HCT116 (cell line): ENCODE data around the gene GAD1. TPM values are rescaled to one million over a fixed set of nuclear protein-coding genes. Genes with fewer than 3 reads are reported as not detected.

Experiments used
- ATAC-seq: fragments of 200-7000 bp; cut with Tn5 transposase; 2 replicates; pipeline ENCODE4 v1.9.1; 2020; ENCODE audit warnings: mild to moderate bottlenecking, moderate library complexity
- BruUV-seq: library from RNA; stranded (reverse); fragments of 400-500 nt; replicated peaks from 2 replicates; lab custom pipeline; 2021; lab: Mats Ljungman, UMichigan
- CTCF ChIA-PET: fragments of 300-600 bp; sonication (Branson Sonifier 250); formaldehyde crosslinking; loops from one replicate; lab custom pipeline; 2021; ENCODE audit warnings: antibody characterized with exemption; lab: Charles Lee
- POLR2A ChIA-PET: fragments of 300-600, 350-600 bp; sonication (Branson Sonifier 250); formaldehyde crosslinking; loops from one replicate; lab custom pipeline; 2021; ENCODE audit warnings: antibody characterized with exemption; lab: Charles Lee
- RAD21 ChIA-PET, 2 experiments: fragments of 300-600 bp; sonication (Branson Sonifier 250); formaldehyde crosslinking; loops; one replicate each; lab custom pipeline; 2023; ENCODE audit warnings: low total read pairs in 2 of 2; ENCODE audit not compliant: uncharacterized antibody in 2 of 2, unreplicated experiment in 2 of 2, low non-redundant PET in 1 of 2; lab: Charles Lee
- DNase-seq: peaks from one replicate; pipeline ENCODE4 v3.0.0-alpha.2; 2010; ENCODE audit warnings: low read depth, low spot score
- H2AFZ ChIP-seq: fragments of 200-600 bp; shearing (Covaris generic), sonication (generic); 2 replicates; pipeline ENCODE4 v1.6.1; 2017; ENCODE audit warnings: low read depth, mixed run types, mixed read lengths, antibody characterized with exemption, low read length; ENCODE audit not compliant: poor library complexity, severe bottlenecking
- H3K27ac ChIP-seq: 2 replicates; pipeline ENCODE4 v1.5.1; 2012; ENCODE audit warnings: low read depth, low read length
- H3K27me3 ChIP-seq: fragments of 200-600 bp; sonication (generic); 2 replicates; pipeline ENCODE4 v1.6.1; 2016; ENCODE audit warnings: mixed run types, low read length, mixed read lengths; ENCODE audit not compliant: insufficient read depth
- H3K36me3 ChIP-seq, 2 experiments: fragments of 200-500 bp in 1 of 2; fragments of 200-600 bp in 1 of 2; sonication (Bioruptor generic) in 1 of 2; sonication (generic) in 1 of 2; 2 replicates each; pipeline versions ENCODE4 v1.5.1 to v1.6.1; 2014 to 2016; ENCODE audit warnings: low read length in 2 of 2, inconsistent platforms in 1 of 2, mixed read lengths in 1 of 2, mixed run types in 1 of 2; ENCODE audit not compliant: insufficient read depth in 2 of 2, control insufficient read depth in 1 of 2
- H3K4me1 ChIP-seq, 2 experiments: fragments of 200-600 bp in 1 of 2; sonication (generic) in 1 of 2; 2 replicates each; pipeline versions ENCODE4 v1.5.1 to v1.6.1; 2012 to 2017; ENCODE audit warnings: low read length in 2 of 2, inconsistent platforms in 1 of 2, mild to moderate bottlenecking in 1 of 2, mixed read lengths in 1 of 2, mixed run types in 1 of 2, moderate library complexity in 1 of 2; ENCODE audit not compliant: insufficient read depth in 2 of 2, control insufficient read depth in 1 of 2
- H3K4me2 ChIP-seq: fragments of 200-600 bp; sonication (generic); 2 replicates; pipeline ENCODE4 v1.6.1; 2017; ENCODE audit warnings: mixed run types, low read length, mixed read lengths
- H3K4me3 ChIP-seq, 2 experiments: fragments of 200-600 bp in 1 of 2; sonication (generic) in 1 of 2; replicated peaks in 1 of 2; 2 replicates each; pipeline ENCODE4 v1.5.1; 2011 to 2016; ENCODE audit warnings: low read length in 2 of 2, control low read depth in 1 of 2, low read depth in 1 of 2, mild to moderate bottlenecking in 1 of 2, mixed read lengths in 1 of 2, mixed run types in 1 of 2
- H3K79me2 ChIP-seq: fragments of 200-600 bp; sonication (generic); 2 replicates; pipeline ENCODE4 v1.6.1; 2017; ENCODE audit warnings: mild to moderate bottlenecking, mixed run types, low read length, moderate library complexity, mixed read lengths; ENCODE audit not compliant: insufficient read depth
- H3K9ac ChIP-seq: fragments of 200-600 bp; sonication (generic); 2 replicates; pipeline ENCODE4 v1.6.1; 2016; ENCODE audit warnings: low read length, mixed read lengths
- H3K9me2 ChIP-seq: fragments of 200-600 bp; sonication (generic), shearing (Covaris generic); 2 replicates; pipeline ENCODE4 v1.6.1; 2017; ENCODE audit warnings: mixed run types, mild to moderate bottlenecking, moderate library complexity; ENCODE audit not compliant: insufficient read depth
- H3K9me3 ChIP-seq, 2 experiments: fragments of 200-500 bp in 1 of 2; fragments of 200-600 bp in 1 of 2; sonication (Bioruptor generic) in 1 of 2; sonication (generic) in 1 of 2; 2 replicates each; pipeline ENCODE4 v1.6.1; 2014 to 2017; ENCODE audit warnings: low read length in 2 of 2, mixed read lengths in 2 of 2, inconsistent platforms in 1 of 2, low read depth in 1 of 2, mild to moderate bottlenecking in 1 of 2, mixed run types in 1 of 2, moderate library complexity in 1 of 2; ENCODE audit not compliant: control insufficient read depth in 1 of 2, insufficient read depth in 1 of 2
- H4K20me1 ChIP-seq: fragments of 200-600 bp; sonication (generic), shearing (Covaris generic); 2 replicates; pipeline ENCODE4 v1.6.1; 2017; ENCODE audit warnings: mixed run types, mild to moderate bottlenecking, moderate library complexity; ENCODE audit not compliant: insufficient read depth
- RAD21 ChIP-seq: IDR thresholded peaks from 2 replicates; pipeline ENCODE4 v1.6.1; 2012; ENCODE audit warnings: low read depth, mild to moderate bottlenecking
- intact Hi-C: fragments of 100-400 bp; cut with micrococcal nuclease; formaldehyde crosslinking; loops from 2 replicates; pipeline ENCODE4 v1.10.0; 2022
- total RNA-seq: library from RNA; stranded (reverse); gene quantifications from one replicate; pipeline ENCODE4 v1.2.1, GENCODE V29; 2021; ENCODE audit not compliant: unreplicated experiment
- TF ChIP-seq, protein P1 (sequence below): IDR thresholded peaks from 2 replicates; pipeline ENCODE4 v1.6.1; 2012; ENCODE audit warnings: low read depth

GAD1 gene
- total RNA-seq, 1 experiment from 2014 or later = 11.0 TPM

DNA sequence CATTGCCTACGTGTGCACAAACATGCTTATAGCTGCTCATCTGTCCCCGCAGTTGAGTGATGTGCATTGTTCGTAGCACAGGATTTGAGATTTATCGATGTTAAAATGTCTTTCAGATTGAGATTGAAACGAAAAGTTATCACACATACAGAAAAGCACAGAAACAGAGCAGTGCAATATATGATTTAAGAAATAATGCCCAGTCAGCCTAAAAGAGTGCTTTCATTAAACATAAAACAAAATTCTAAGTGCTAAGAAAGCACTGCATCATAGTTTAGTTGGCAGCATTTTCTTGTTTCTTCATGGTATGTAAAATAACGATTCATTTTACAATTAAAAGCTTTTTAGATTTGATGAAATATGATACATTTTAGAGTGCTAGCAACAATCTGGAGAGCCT, 80.4 kb downstream of the GAD1 start:
- no peaks in the 10 kb centered on the region for H3K9me3 ChIP-seq
- intact Hi-C loops = no loop called here
- TF ChIP-seq, protein P1, sequence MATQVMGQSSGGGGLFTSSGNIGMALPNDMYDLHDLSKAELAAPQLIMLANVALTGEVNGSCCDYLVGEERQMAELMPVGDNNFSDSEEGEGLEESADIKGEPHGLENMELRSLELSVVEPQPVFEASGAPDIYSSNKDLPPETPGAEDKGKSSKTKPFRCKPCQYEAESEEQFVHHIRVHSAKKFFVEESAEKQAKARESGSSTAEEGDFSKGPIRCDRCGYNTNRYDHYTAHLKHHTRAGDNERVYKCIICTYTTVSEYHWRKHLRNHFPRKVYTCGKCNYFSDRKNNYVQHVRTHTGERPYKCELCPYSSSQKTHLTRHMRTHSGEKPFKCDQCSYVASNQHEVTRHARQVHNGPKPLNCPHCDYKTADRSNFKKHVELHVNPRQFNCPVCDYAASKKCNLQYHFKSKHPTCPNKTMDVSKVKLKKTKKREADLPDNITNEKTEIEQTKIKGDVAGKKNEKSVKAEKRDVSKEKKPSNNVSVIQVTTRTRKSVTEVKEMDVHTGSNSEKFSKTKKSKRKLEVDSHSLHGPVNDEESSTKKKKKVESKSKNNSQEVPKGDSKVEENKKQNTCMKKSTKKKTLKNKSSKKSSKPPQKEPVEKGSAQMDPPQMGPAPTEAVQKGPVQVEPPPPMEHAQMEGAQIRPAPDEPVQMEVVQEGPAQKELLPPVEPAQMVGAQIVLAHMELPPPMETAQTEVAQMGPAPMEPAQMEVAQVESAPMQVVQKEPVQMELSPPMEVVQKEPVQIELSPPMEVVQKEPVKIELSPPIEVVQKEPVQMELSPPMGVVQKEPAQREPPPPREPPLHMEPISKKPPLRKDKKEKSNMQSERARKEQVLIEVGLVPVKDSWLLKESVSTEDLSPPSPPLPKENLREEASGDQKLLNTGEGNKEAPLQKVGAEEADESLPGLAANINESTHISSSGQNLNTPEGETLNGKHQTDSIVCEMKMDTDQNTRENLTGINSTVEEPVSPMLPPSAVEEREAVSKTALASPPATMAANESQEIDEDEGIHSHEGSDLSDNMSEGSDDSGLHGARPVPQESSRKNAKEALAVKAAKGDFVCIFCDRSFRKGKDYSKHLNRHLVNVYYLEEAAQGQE = no peak
- TF ChIP-seq, all 23 proteins: peak for 0
- ATAC-seq (no peak), DNase-seq (no peak)
- H3K9ac ChIP-seq = no peak overlapping the region
- no peaks in the 10 kb centered on the region for H3K4me1 ChIP-seq
- no peak overlapping the region for H3K27ac ChIP-seq
- ChIA-PET CTCF (no interaction called here), RAD21 (no interaction called here), POLR2A (no interaction called here)
- BruUV-seq = no TSS peak
- no peak overlapping the region for H3K4me3 ChIP-seq
- H3K79me2 ChIP-seq = no peaks in the 10 kb centered on the region
- no peaks in the 10 kb centered on the region for H3K9me2 ChIP-seq
- H3K27me3 ChIP-seq = no peaks in the 10 kb centered on the region
- no peak overlapping the region for H2AFZ ChIP-seq
- 0 out of 2 replicates have a peak, but pooled peaks cover 3% of the 10 kb centered on the region for H4K20me1 ChIP-seq
- H3K36me3 ChIP-seq = no peaks in the 10 kb centered on the region
- H3K4me2 ChIP-seq = no peak overlapping the region

DNA sequence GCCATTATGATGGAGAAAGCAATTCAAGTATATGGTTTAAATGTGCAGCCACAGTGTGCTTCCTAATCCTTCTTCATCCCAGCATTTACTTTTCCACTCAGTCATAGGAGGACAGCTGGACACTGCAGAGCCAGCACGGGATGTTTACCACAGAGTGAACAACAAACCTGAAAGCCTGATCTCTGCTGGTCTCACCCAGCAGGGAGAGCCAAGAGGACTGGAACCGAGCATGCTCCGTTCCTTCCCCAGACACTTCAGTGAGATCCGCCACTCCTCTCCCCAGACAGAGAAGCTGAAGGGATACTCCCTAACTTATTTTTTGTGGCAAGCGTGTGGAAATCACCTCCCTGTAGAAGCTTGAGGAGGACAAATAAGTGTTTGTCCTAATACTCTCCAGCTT, 89.2 kb downstream of the GAD1 start:
- no peak overlapping the region for H3K4me2 ChIP-seq
- no peaks in the 10 kb centered on the region for H3K27me3 ChIP-seq
- H3K9me3 ChIP-seq = no peaks in the 10 kb centered on the region
- TF ChIP-seq RAD21 = no peak
- POLR2A ChIA-PET = no interaction called here
- H3K79me2 ChIP-seq = no peaks in the 10 kb centered on the region
- no TSS peak for BruUV-seq
- no peak overlapping the region for H3K9ac ChIP-seq
- no peak overlapping the region for H3K27ac ChIP-seq
- intact Hi-C loops = no loop called here
- RAD21 ChIA-PET = no interaction called here
- H2AFZ ChIP-seq = no peak overlapping the region
- no peaks in the 10 kb centered on the region for H4K20me1 ChIP-seq
- CTCF ChIA-PET = no interaction called here
- no peak for ATAC-seq
- no peaks in the 10 kb centered on the region for H3K4me1 ChIP-seq
- no peak for DNase-seq
- H3K36me3 ChIP-seq = no peaks in the 10 kb centered on the region
- no peaks in the 10 kb centered on the region for H3K9me2 ChIP-seq
- H3K4me3 ChIP-seq = no peak overlapping the region

Other genes with a start within 250 kb of the GAD1 start
- 0.98 TPM for gene SP5, start 101.5 kb upstream of the GAD1 start, total RNA-seq
- 2.4 TPM for gene ERICH2, start 46.5 kb upstream of the GAD1 start, total RNA-seq
- 87.9 TPM for gene GORASP2, start 112.4 kb downstream of the GAD1 start, total RNA-seq